Spleen (tissue), 7 donors: ENCODE results near the gene CTNNA2.

ENCODE experiments used
- CTCF ChIP-seq, 11 experiments: fragments of 200-600 bp in 7 of 11; fragments of 450-650 bp in 4 of 11; sonication (generic) in 4 of 11; IDR thresholded peaks in 8 of 11; conservative IDR thresholded peaks in 3 of 11; 1 replicate in 7 of 11; 2 replicates in 4 of 11; pipeline versions ENCODE4 v1.4.0 to v1.8.0; 2016 to 2021; ENCODE audit warnings: antibody characterized with exemption in 11 of 11, inconsistent platforms in 4 of 11, mild to moderate bottlenecking in 1 of 11
- POLR2A ChIP-seq, 3 donors: fragments of 450-650 bp; IDR thresholded peaks; one replicate each; pipeline ENCODE4 v1.5.1; 2017; ENCODE audit warnings: antibody characterized with exemption in 3 of 3, mild to moderate bottlenecking in 1 of 3
- POLR2AphosphoS5 ChIP-seq, 3 donors: sonication (generic); formaldehyde crosslinking; IDR thresholded peaks; one replicate each; pipeline ENCODE4 v1.5.1; 2017; ENCODE audit warnings: antibody characterized with exemption in 3 of 3
- donor health status: DM: no; HTN: no; CAD: no; lungs with moderate emphysema.
- donor health status: DM: no; HTN: no; CAD: no.
- donor health status: DM: no; HTN: no; CAD: no.

GRCh38 chr2:80053522-80054345, 540.9 kb downstream of the CTNNA2 start:
- TF ChIP-seq POLR2A (IDR thresholded peaks at IDR 0.05) (no peak), POLR2AphosphoS5 (IDR thresholded peaks at IDR 0.05) (no peak), CTCF (IDR thresholded peaks at IDR 0.05 in 8 of 11, conservative IDR thresholded peaks at IDR 0.05 in 3 of 11) (no peak)
